ENCODE results near the gene MED4. TPM values are rescaled to one million over a fixed set of nuclear protein-coding genes. Genes with fewer than 3 reads are reported as not detected.

MED4 gene
- 28.7 and 37.1 TPM in 2 replicates for total RNA-seq

- peak; percentile 71 for DNase-seq (ENCODE audit: low read depth, low spot score)
Measured at GRCh38 chr13:48094781-48095502, at the start of gene MED4. Gene MED4 (minus strand): TSS chr13:48095104. CDS start chr13:48095078, 26 bp downstream.

GRCh38 chr13:48144413-48145035 is 49.6 kb upstream of the MED4 start:
- peak; percentile 90 for DNase-seq (ENCODE audit: low read depth, low spot score)

GRCh38 chr13:48142436-48142835 is 47.5 kb upstream of the MED4 start:
- DNase-seq (ENCODE audit: low read depth, low spot score): peak; percentile 17

- no peak for DNase-seq (ENCODE audit: low read depth, low spot score)
Measured at GRCh38 chr13:48138270-48138669, 43.4 kb upstream of the MED4 start.

GRCh38 chr13:48132961-48133360 is 38.1 kb upstream of the MED4 start:
- DNase-seq (ENCODE audit: low read depth, low spot score): no peak

GRCh38 chr13:48131533-48131932 is 36.6 kb upstream of the MED4 start:
- no peak for DNase-seq (ENCODE audit: low read depth, low spot score)

- no peak for DNase-seq (ENCODE audit: low read depth, low spot score)
Measured at GRCh38 chr13:48126944-48127830, 32.3 kb upstream of the MED4 start.

GRCh38 chr13:48125794-48126228 is 30.9 kb upstream of the MED4 start:
- peak; percentile 84 for DNase-seq (ENCODE audit: low read depth, low spot score)

- DNase-seq (ENCODE audit: low read depth, low spot score): no peak
Measured at GRCh38 chr13:48123812-48124211, 28.9 kb upstream of the MED4 start.

- DNase-seq (ENCODE audit: low read depth, low spot score): no peak
Measured at GRCh38 chr13:48121733-48122132, 26.8 kb upstream of the MED4 start.

GRCh38 chr13:48120241-48120640 is 25.3 kb upstream of the MED4 start:
- DNase-seq (ENCODE audit: low read depth, low spot score): no peak

- no peak for DNase-seq (ENCODE audit: low read depth, low spot score)
Measured at GRCh38 chr13:48118030-48118429, 23.1 kb upstream of the MED4 start.

- DNase-seq (ENCODE audit: low read depth, low spot score): no peak
Measured at GRCh38 chr13:48116808-48117207, 21.9 kb upstream of the MED4 start.

- DNase-seq (ENCODE audit: low read depth, low spot score): no peak
Measured at GRCh38 chr13:48113756-48114130, 18.8 kb upstream of the MED4 start.

GRCh38 chr13:48112896-48113755 is 18.2 kb upstream of the MED4 start:
- DNase-seq (ENCODE audit: low read depth, low spot score): no peak

- no peak for DNase-seq (ENCODE audit: low read depth, low spot score)
Measured at GRCh38 chr13:48110931-48111721, 16.2 kb upstream of the MED4 start.

GRCh38 chr13:48110132-48110868 is 15.4 kb upstream of the MED4 start:
- DNase-seq (ENCODE audit: low read depth, low spot score): peak; percentile 65

GRCh38 chr13:48108106-48108505 is 13.2 kb upstream of the MED4 start:
- DNase-seq (ENCODE audit: low read depth, low spot score): no peak

GRCh38 chr13:48097793-48098192 is 2.9 kb upstream of the MED4 start:
- DNase-seq (ENCODE audit: low read depth, low spot score): no peak

- no peak for DNase-seq (ENCODE audit: low read depth, low spot score)
Measured at GRCh38 chr13:48096670-48097069, 1.8 kb upstream of the MED4 start.

Measured in pulmonary artery endothelial cell (primary cell).